ENCODE results near the gene STOM.

- TF ChIP-seq LEF1 (IDR thresholded peaks at IDR 0.05; ENCODE audit: borderline replicate concordance) (no peak), FOXK2 (IDR thresholded peaks at IDR 0.05) (no peak), ARNT (IDR thresholded peaks at IDR 0.05) (no peak), BHLHE40 (IDR thresholded peaks at IDR 0.05; ENCODE audit: borderline replicate concordance) (no peak), NFRKB (IDR thresholded peaks at IDR 0.05) (no peak), SP1 (IDR thresholded peaks at IDR 0.05) (no peak), SUZ12 (IDR thresholded peaks at IDR 0.05) (no peak), PKNOX1 (IDR thresholded peaks at IDR 0.05) (no peak), FOXA1 (IDR thresholded peaks at IDR 0.05) (no peak)
These were observed 52.1 kb downstream of the STOM start for GRCh38 chr9:121317737-121318630.

Data from HEK293T (cell line).